Fibroblast of villous mesenchyme (primary cell): ENCODE results near the gene COL27A1. TPM values are rescaled to one million over a fixed set of nuclear protein-coding genes. Genes with fewer than 3 reads are reported as not detected.
A peak's percentile ranks its signal among the peaks of the same experiment; 100 is the strongest.

Experiments used
- DNase-seq: peaks from one replicate; pipeline ENCODE4 v3.0.0-alpha.2; 2010; ENCODE audit warnings: low read depth
- H3K4me3 ChIP-seq: 2 replicates; pipeline ENCODE4 v1.5.1; 2011; ENCODE audit warnings: low read depth, mild to moderate bottlenecking, low read length
- total RNA-seq: library from RNA; depleted of rRNA; stranded (reverse); fragments of >200 nt; gene quantifications from 2 replicates; pipeline ENCODE4 v1.2.3, GENCODE V29; 2012
- TF ChIP-seq, protein P1 (sequence below): IDR thresholded peaks from 2 replicates; pipeline ENCODE4 v1.5.1; 2012; ENCODE audit warnings: low read depth, mild to moderate bottlenecking, low read length; ENCODE audit not compliant: insufficient read depth

COL27A1 gene
- total RNA-seq = 22.9 and 23.3 TPM in 2 replicates

DNA sequence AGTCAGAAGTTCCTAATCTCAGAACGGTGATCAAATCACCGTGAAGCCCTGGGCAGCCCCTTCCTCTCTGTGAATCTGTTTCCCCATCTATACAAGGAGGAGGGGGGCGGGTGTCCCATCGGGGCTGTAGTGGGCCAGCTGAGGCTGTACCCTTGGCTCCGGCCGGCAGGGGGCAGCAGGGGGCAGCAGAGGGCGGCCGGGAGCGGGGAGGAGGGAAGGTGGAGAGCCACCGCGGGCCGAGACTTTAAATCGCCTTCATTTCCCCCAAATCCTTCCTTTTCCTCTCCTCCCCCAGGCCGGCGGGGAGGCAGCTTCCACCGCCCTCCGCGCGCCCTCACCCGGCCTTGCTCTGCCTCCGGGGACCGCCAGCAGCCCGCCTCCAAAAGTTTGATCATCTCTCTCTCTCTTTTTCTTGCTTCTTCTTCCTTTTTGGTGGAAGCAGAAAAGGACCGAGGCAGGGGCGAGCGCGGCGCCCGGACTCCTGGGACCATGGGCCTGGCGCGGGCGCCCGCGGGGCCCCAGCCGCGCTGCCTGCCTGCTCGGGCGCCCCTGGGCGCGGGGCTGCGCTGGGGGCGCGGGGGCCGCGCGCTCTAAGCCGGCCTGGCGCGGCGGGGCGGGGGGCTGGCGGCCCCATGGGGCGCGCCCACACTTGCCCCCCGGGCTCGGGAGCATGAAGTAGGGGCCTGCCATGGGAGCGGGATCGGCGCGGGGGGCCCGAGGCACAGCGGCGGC, at the start of gene COL27A1:
TSS of gene COL27A1 (plus strand) at position 275 of the 732 bp plus-strand sequence. CDS start at position 689, 414 bp downstream.
- TF ChIP-seq, protein P1, sequence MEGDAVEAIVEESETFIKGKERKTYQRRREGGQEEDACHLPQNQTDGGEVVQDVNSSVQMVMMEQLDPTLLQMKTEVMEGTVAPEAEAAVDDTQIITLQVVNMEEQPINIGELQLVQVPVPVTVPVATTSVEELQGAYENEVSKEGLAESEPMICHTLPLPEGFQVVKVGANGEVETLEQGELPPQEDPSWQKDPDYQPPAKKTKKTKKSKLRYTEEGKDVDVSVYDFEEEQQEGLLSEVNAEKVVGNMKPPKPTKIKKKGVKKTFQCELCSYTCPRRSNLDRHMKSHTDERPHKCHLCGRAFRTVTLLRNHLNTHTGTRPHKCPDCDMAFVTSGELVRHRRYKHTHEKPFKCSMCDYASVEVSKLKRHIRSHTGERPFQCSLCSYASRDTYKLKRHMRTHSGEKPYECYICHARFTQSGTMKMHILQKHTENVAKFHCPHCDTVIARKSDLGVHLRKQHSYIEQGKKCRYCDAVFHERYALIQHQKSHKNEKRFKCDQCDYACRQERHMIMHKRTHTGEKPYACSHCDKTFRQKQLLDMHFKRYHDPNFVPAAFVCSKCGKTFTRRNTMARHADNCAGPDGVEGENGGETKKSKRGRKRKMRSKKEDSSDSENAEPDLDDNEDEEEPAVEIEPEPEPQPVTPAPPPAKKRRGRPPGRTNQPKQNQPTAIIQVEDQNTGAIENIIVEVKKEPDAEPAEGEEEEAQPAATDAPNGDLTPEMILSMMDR = peak; percentile 91
- DNase-seq = peak; percentile 81
- peak within 1 kb of the TSS; percentile 70 for H3K4me3 ChIP-seq

DNA sequence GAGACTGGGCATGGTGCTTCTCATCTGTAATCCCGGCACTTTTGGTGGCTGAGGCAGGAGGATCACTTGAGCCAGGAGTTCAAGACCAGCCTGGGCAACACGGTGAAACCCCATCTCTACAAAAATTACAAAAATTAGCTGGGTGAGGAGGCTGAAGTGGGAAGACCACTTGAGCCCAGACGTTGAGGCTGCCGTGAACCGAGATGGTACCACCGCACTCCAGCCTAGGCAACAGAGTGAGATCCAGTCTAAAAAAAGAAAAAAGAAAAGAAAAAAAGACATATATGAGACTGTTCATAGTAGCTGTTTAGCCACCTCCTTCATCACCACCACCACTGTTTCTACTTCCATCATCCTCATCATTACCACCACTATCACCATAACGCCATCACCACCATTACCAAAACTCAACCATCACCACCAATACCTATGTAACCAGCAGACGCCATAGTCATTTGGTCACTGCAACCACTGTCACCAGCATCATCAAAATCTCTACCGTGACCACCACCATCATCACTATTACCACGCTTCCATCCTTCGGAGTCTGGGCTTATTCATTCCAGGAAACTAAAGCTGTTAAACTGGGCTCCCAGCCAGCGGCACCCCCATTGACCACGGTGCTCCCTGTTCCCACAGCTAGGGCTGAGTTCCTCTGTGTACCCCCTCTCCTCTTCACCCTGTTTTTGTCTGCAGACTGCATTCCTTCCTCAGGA, 47.9 kb upstream of the COL27A1 start:
- TF ChIP-seq, protein P1 = no peak
- H3K4me3 ChIP-seq = no peak overlapping the region
- no peak for DNase-seq

DNA sequence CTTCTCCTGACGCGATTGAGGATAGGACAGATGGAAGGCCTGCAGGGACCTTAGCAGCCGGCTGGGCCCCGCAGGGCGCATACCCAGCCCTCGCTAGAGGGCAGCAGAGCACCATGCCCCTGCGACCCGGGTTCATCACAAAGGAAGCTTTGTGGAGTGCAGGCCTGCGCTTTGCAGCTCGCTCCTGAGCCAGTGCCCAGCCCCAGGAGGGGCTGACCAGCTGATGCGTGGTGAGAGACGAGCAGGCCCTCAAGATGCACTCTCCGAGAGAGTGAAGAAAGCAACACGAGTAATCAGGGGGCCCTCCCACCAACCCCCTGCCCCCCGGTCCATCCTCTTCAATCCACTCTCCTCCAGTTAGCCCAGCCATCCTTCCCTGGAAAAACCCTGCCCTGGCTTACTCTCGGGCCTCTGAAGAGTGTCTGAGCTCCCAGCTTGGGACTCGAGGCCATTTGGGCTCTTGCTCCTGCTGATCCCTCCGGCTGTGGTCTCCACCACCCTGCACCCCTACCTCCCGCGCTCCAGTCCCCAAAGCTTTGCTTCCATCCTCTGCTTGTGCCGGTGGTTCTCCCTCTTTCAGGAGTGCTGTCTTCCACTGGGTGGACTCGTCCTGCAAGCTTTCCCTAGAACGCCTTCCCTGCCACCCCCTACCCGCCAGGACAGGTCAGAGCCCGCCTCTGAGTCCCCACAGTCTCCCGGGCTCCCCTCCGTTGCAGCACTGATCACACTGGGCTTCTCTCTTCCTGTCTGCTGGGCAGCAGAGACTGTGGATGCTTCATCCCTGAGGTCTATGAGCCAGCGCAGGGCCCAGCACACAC, 47.1 kb upstream of the COL27A1 start:
- peak; percentile 75 for DNase-seq
- TF ChIP-seq, protein P1 = peak; percentile 98
- H3K4me3 ChIP-seq = no peak overlapping the region

- TF ChIP-seq, protein P1 = no peak
- DNase-seq = no peak
Measured at GRCh38 chr9:114109124-114109523, 46.2 kb upstream of the COL27A1 start.

GRCh38 chr9:114110180-114110579, 45.2 kb upstream of the COL27A1 start:
- no peak overlapping the region for H3K4me3 ChIP-seq
- DNase-seq = peak; percentile 57
- TF ChIP-seq, protein P1 = no peak

More at GRCh38 chr9:114109124-114109523, 46.2 kb upstream of the COL27A1 start:
- H3K4me3 ChIP-seq = no peak overlapping the region

DNA sequence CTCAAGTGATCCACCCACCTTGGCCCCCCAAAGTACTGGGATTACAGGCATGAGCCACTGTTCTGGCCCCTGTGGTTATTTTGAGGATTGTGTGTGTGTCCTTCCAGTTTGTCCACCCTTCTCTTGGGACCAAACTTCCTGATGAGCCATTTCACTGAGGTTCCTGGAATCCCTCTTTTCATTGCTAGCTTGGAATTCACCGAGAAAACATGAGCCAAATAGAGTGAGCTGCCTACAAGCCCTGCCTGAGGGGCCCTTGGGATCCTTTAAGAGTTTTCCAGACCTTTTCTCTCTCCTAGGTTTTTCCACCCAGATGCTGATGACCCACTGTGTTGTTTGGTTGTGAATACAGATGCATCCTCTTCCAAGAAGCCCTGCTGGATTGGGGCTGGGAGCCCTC, 43.0 kb upstream of the COL27A1 start:
- no peak for DNase-seq
- TF ChIP-seq, protein P1 = no peak
- no peak overlapping the region for H3K4me3 ChIP-seq
